ENCODE measurements around the gene LRP3. TPM values are rescaled to one million over a fixed set of nuclear protein-coding genes. Genes with fewer than 3 reads are reported as not detected.

LRP3 gene
- total RNA-seq, 4 donors from 2014 or later = 31.0 to 66.7 (median 38.5) TPM

- Histone ChIP-seq H3K27me3 (peaks cover 95% of the 10 kb centered on the region), H3K9me3 (peaks cover 0 to 36% (median 0%) of the 10 kb centered on the region in 3 donors), H3K36me3 (no peaks in the 10 kb centered on the region), H3K4me3 (no peak overlapping the region), H3K4me1 (peaks cover 0 to 23% (median 6%) of the 10 kb centered on the region in 3 donors), H3K27ac (no peak overlapping the region)
- ATAC-seq = no peak
- TF ChIP-seq POLR2A (IDR thresholded peaks at IDR 0.05) (no peak), POLR2AphosphoS5 (IDR thresholded peaks at IDR 0.05) (no peak), EP300 (IDR thresholded peaks at IDR 0.05) (no peak), CTCF (IDR thresholded peaks at IDR 0.05) (no peak)
- 80 to 100% methylated on average over 1 of the region's 1 CpG for WGBS, 2 donors (ENCODE audit: low coverage in 1 of 2)
These were observed 33.9 kb downstream of the LRP3 start for GRCh38 chr19:33227870-33228599.

GRCh38 chr19:33229962-33230361 is 35.8 kb downstream of the LRP3 start:
- H3K27me3 ChIP-seq = peaks cover 96% of the 10 kb centered on the region
- WGBS, 2 donors (ENCODE audit: low coverage in 1 of 2) = 74 to 87% methylated on average over 5 of the region's 5 CpGs

GRCh38 chr19:33231511-33231910 is 37.4 kb downstream of the LRP3 start:
- no peak overlapping the region for H3K4me3 ChIP-seq
- peaks cover 89% of the 10 kb centered on the region for H3K27me3 ChIP-seq
- peak; percentile 37 for ATAC-seq
- peaks cover 0 to 5% (median 0%) of the 10 kb centered on the region in 3 donors for H3K4me1 ChIP-seq
- H3K27ac ChIP-seq = no peak overlapping the region
- 57 to 70% methylated on average over 4 to 5 of the region's 5 CpGs for WGBS, 2 donors (ENCODE audit: low coverage in 1 of 2)
- no peaks in the 10 kb centered on the region for H3K36me3 ChIP-seq
- TF ChIP-seq POLR2AphosphoS5 (IDR thresholded peaks at IDR 0.05) (peak; percentile 26), POLR2A (IDR thresholded peaks at IDR 0.05) (no peak)
- H3K9me3 ChIP-seq = peaks cover 0 to 36% (median 0%) of the 10 kb centered on the region in 3 donors

More at GRCh38 chr19:33229962-33230361, 35.8 kb downstream of the LRP3 start:
- ATAC-seq = no peak
- TF ChIP-seq POLR2AphosphoS5 (IDR thresholded peaks at IDR 0.05) = no peak
- no peak overlapping the region for H3K4me3 ChIP-seq
- no peak overlapping the region for H3K27ac ChIP-seq
- H3K4me1 ChIP-seq = peaks cover 0 to 20% (median 6%) of the 10 kb centered on the region in 3 donors
- peaks cover 0 to 36% (median 0%) of the 10 kb centered on the region in 3 donors for H3K9me3 ChIP-seq
- H3K36me3 ChIP-seq = no peaks in the 10 kb centered on the region

- no peak for TF ChIP-seq EP300 (IDR thresholded peaks at IDR 0.05)
- no peak for TF ChIP-seq POLR2A (IDR thresholded peaks at IDR 0.05)
- Histone ChIP-seq H3K36me3 (no peaks in the 10 kb centered on the region), H3K9me3 (peaks cover 0 to 25% (median 0%) of the 10 kb centered on the region in 3 donors), H3K27ac (no peak overlapping the region), H3K4me1 (no peaks in the 10 kb centered on the region), H3K4me3 (no peak overlapping the region), H3K27me3 (peaks cover 77% of the 10 kb centered on the region)
- WGBS, 2 donors (ENCODE audit: low coverage in 1 of 2) = 39 to 83% methylated on average over 3 to 10 of the region's 12 CpGs
- ATAC-seq = no peak
These were observed 38.5 kb downstream of the LRP3 start for GRCh38 chr19:33232656-33233055.

GRCh38 chr19:33233056-33233873 is 39.1 kb downstream of the LRP3 start:
- peaks cover 0 to 19% (median 0%) of the 10 kb centered on the region in 3 donors for H3K9me3 ChIP-seq
- peaks cover 71% of the 10 kb centered on the region for H3K27me3 ChIP-seq
- no peak overlapping the region for H3K27ac ChIP-seq
- H3K4me3 ChIP-seq = no peak overlapping the region
- no peaks in the 10 kb centered on the region for H3K36me3 ChIP-seq
- H3K4me1 ChIP-seq = no peaks in the 10 kb centered on the region
- ATAC-seq = no peak
- WGBS, 2 donors (ENCODE audit: low coverage in 1 of 2) = 87 to 91% methylated on average over 9 of the region's 9 CpGs
- TF ChIP-seq POLR2A (IDR thresholded peaks at IDR 0.05) (no peak), CTCF (IDR thresholded peaks at IDR 0.05) (no peak), EP300 (IDR thresholded peaks at IDR 0.05) (no peak), POLR2AphosphoS5 (IDR thresholded peaks at IDR 0.05) (no peak)

GRCh38 chr19:33234092-33234491 is 40.0 kb downstream of the LRP3 start:
- 65 to 80% methylated on average over 1 to 2 of the region's 8 CpGs for WGBS, 2 donors (ENCODE audit: low coverage in 1 of 2)
- H3K27me3 ChIP-seq = peaks cover 63% of the 10 kb centered on the region
- TF ChIP-seq CTCF (IDR thresholded peaks at IDR 0.05) (no peak), EP300 (IDR thresholded peaks at IDR 0.05) (no peak), POLR2A (IDR thresholded peaks at IDR 0.05) (no peak), POLR2AphosphoS5 (IDR thresholded peaks at IDR 0.05) (no peak)

More at GRCh38 chr19:33234092-33234491, 40.0 kb downstream of the LRP3 start:
- Histone ChIP-seq H3K9me3 (peaks cover 0 to 10% (median 0%) of the 10 kb centered on the region in 3 donors), H3K27ac (no peak overlapping the region), H3K4me1 (no peaks in the 10 kb centered on the region), H3K4me3 (no peak overlapping the region), H3K36me3 (no peaks in the 10 kb centered on the region)
- ATAC-seq = no peak
